ENCODE results near the gene RSRP1.
"Not testable (repeated sequence)": the region's sequence is repeated elsewhere in the genome, so short reads cannot be mapped to it uniquely, and the experiment has no call there.

RSRP1 gene

GRCh38 chr1:25256578-25256965 lies 9.3 kb upstream of the RSRP1 start:
- DNase-seq (ENCODE audit: low spot score): no peak

GRCh38 chr1:25255706-25256577 lies 8.7 kb upstream of the RSRP1 start:
- no peak for DNase-seq (ENCODE audit: low spot score)

- peak; percentile 58 for DNase-seq (ENCODE audit: low spot score)
Observed at GRCh38 chr1:25253911-25254310, 6.7 kb upstream of the RSRP1 start.

- DNase-seq (ENCODE audit: low spot score): no peak
Observed at GRCh38 chr1:25247829-25248754, 838 bp upstream of the RSRP1 start.

GRCh38 chr1:25246600-25247023 lies 642 bp downstream of the RSRP1 start:
- peak; percentile 52 for DNase-seq (ENCODE audit: low spot score)

- DNase-seq (ENCODE audit: low spot score): peak; percentile 81
Observed at GRCh38 chr1:25245809-25246599, 1.2 kb downstream of the RSRP1 start.

GRCh38 chr1:25245393-25245792 lies 1.9 kb downstream of the RSRP1 start:
- DNase-seq (ENCODE audit: low spot score): no peak

- no peak for DNase-seq (ENCODE audit: low spot score)
Observed at GRCh38 chr1:25243907-25244306, 3.3 kb downstream of the RSRP1 start.

- DNase-seq (ENCODE audit: low spot score): peak; percentile 91
Observed at GRCh38 chr1:25239681-25240541, 7.3 kb downstream of the RSRP1 start.

- DNase-seq (ENCODE audit: low spot score): no peak
Observed at GRCh38 chr1:25238046-25238445, 9.2 kb downstream of the RSRP1 start.

GRCh38 chr1:25236261-25236660 lies 11.0 kb downstream of the RSRP1 start:
- DNase-seq (ENCODE audit: low spot score): not testable (repeated sequence)

- DNase-seq (ENCODE audit: low spot score): not testable (repeated sequence)
Observed at GRCh38 chr1:25235411-25235810, 11.8 kb downstream of the RSRP1 start.

GRCh38 chr1:25232866-25233784 lies 14.1 kb downstream of the RSRP1 start:
- peak; percentile 91 for DNase-seq (ENCODE audit: low spot score)

GRCh38 chr1:25232027-25232865 lies 15.0 kb downstream of the RSRP1 start, which contains the start of gene SYF2:
Gene SYF2, minus strand, starts transcription at chr1:25232502. Its CDS starts 35 bp downstream, at chr1:25232467.
- peak; percentile 96 for DNase-seq (ENCODE audit: low spot score)

- DNase-seq (ENCODE audit: low spot score): no peak
Observed at GRCh38 chr1:25223471-25223870, 23.8 kb downstream of the RSRP1 start.

- no peak for DNase-seq (ENCODE audit: low spot score)
Observed at GRCh38 chr1:25222606-25223005, 24.6 kb downstream of the RSRP1 start.

GRCh38 chr1:25220666-25221065 lies 26.6 kb downstream of the RSRP1 start:
- no peak for DNase-seq (ENCODE audit: low spot score)

- no peak for DNase-seq (ENCODE audit: low spot score)
Observed at GRCh38 chr1:25219661-25220251, 27.5 kb downstream of the RSRP1 start.

Measured in RKO (cell line).